Bronchial epithelial cell (primary cell): ENCODE results near the gene SERHL2. TPM values are rescaled to one million over a fixed set of nuclear protein-coding genes. Genes with fewer than 3 reads are reported as not detected.
"Not testable (repeated sequence)": the region's sequence is repeated elsewhere in the genome, so short reads cannot be mapped to it uniquely, and the experiment has no call there.

Experiments used
- DNase-seq: peaks from one replicate; pipeline ENCODE4 v3.0.0-alpha.2; 2010; ENCODE audit warnings: low read depth
- FAIRE-seq: peaks from 2 replicates; lab custom pipeline; 2011; peaks lifted over from hg19 to GRCh38; lab: Jason Lieb, UNC
- H3K27me3 ChIP-seq: 2 replicates; pipeline ENCODE4 v1.5.1; 2011; ENCODE audit warnings: low read length; ENCODE audit not compliant: control insufficient read depth, insufficient read depth
- H3K36me3 ChIP-seq: 2 replicates; pipeline ENCODE4 v1.5.1; 2011; ENCODE audit warnings: low read length; ENCODE audit not compliant: control insufficient read depth, insufficient read depth
- H3K4me3 ChIP-seq: 2 replicates; pipeline ENCODE4 v1.5.1; 2011; ENCODE audit warnings: mild to moderate bottlenecking, low read depth, low read length, control low read depth
- CTCF ChIP-seq: IDR thresholded peaks from 2 replicates; pipeline ENCODE4 v1.5.1; 2011; ENCODE audit warnings: mild to moderate bottlenecking, moderate library complexity, low read length, control low read depth, inconsistent platforms; ENCODE audit not compliant: insufficient read depth, severe bottlenecking
- total RNA-seq: library from RNA; depleted of rRNA; stranded (reverse); fragments of >200 nt; gene quantifications from 2 replicates; pipeline ENCODE4 v1.2.1, GENCODE V29; 2014

Gene SERHL2
- total RNA-seq, 1 donor from 2014 or later = 0.79 TPM

GRCh38 chr22:42515896-42516295, 37.9 kb upstream of the SERHL2 start:
- peaks cover 5% of the 10 kb centered on the region for H3K36me3 ChIP-seq
- FAIRE-seq (no peak), DNase-seq (no peak)
- TF ChIP-seq CTCF = no peak
- no peak overlapping the region for H3K4me3 ChIP-seq
- no peaks in the 10 kb centered on the region for H3K27me3 ChIP-seq

GRCh38 chr22:42517103-42517502, 36.7 kb upstream of the SERHL2 start:
- not testable (repeated sequence) for FAIRE-seq, H3K4me3 ChIP-seq, DNase-seq, H3K36me3 ChIP-seq, H3K27me3 ChIP-seq

GRCh38 chr22:42518638-42519524, 34.9 kb upstream of the SERHL2 start:
- FAIRE-seq = peak; percentile 94
- not testable (repeated sequence) for DNase-seq, H3K27me3 ChIP-seq, H3K36me3 ChIP-seq
- peak overlapping the region; percentile 82 for H3K4me3 ChIP-seq

GRCh38 chr22:42519525-42520401, 34.0 kb upstream of the SERHL2 start, which contains the start of gene RRP7A:
Gene RRP7A, minus strand, starts transcription at chr22:42519796. Its CDS starts 10 bp downstream, at chr22:42519786.
- FAIRE-seq (no peak), DNase-seq (peak; percentile 29)
- peak within 1 kb of the TSS; percentile 82 for H3K4me3 ChIP-seq
- no peaks in the 10 kb centered on the region for H3K27me3 ChIP-seq
- TF ChIP-seq CTCF = no peak
- H3K36me3 ChIP-seq = peaks cover 3% of the 10 kb centered on the region

- Histone ChIP-seq H3K36me3 (peaks cover 2% of the 10 kb centered on the region), H3K27me3 (no peaks in the 10 kb centered on the region), H3K4me3 (no peak overlapping the region)
- no peak for TF ChIP-seq CTCF
- DNase-seq (no peak), FAIRE-seq (no peak)
Observed at GRCh38 chr22:42521228-42521546, 32.6 kb upstream of the SERHL2 start.

GRCh38 chr22:42522546-42522945, 31.2 kb upstream of the SERHL2 start:
- H3K27me3 ChIP-seq = no peaks in the 10 kb centered on the region
- peaks cover 1% of the 10 kb centered on the region for H3K36me3 ChIP-seq
- DNase-seq = no peak
- TF ChIP-seq CTCF = no peak
- H3K4me3 ChIP-seq = no peak overlapping the region
- no peak for FAIRE-seq
